Measurements from ENCODE around the gene FZD7.

Gene FZD7

DNA sequence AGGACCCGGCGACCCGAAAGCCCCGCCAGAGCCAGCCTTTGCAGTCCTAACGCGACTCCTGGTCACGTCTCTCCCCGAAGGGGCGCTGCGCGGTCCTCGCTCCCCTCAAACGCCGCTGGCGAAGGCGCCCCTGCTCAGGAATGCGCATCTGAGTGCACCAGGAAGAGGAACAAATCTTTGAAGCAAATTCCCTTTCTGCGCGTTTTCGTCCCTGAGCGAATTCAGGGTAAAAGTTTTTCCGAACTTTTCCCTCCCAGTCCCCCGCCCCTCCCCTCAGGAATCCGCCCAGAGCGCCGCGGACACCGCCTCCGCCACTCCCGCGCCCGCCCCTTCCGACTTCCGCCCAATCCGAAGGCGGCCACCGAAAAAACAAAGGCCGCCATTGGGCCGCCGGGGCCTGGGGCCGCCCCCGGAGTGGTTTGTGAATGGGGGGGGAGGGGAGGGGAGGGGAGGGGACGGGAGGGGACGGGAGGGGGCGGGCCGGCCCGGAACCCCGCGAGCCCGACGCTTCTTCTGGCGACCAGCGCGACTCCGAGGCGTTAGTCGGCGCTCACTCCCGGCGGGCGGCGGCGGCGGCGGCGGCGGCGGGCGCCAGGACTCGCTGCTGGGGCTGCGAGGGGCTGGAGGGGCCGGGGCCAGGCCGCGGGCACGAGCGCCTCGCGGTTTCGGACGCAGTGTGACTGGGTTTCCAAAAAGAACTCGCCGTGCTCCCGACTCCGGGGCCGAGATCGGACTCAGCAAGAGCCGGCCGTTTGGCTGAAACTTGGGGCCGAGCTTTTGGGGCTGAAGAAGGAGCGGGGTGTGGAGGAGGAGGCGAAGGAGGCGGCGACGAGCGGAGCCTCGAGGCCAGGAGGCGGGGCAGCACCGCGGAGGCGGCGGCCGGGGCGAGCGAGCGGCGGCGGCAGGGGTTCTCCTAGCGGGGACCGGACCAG lies at the start of gene FZD7:
Gene FZD7, plus strand, starts transcription at position 539 of the 932 bp plus-strand sequence. CDS start 793 bp downstream, outside the sequence.
- DNase-seq, result peak; percentile 94

DNA sequence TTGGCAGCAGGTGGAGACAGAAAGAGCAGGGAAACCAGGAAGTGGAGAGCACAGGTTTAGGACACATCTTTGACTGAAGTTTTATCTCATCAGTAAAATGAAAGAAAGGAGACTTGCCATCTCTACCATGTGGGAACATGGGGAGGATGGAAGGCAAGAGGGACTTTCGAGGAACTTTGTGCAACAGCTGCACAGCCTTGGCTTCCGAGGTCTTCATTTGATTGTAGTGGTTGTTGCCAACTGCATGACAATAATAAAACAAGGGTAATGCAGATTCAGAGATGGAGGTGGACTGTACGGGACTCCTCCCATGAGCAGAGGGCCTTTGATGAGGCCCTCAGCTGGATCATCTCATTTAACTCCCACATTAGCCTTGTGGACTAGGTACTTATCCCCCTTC lies 49.3 kb upstream of the FZD7 start:
- no peak for DNase-seq

DNA sequence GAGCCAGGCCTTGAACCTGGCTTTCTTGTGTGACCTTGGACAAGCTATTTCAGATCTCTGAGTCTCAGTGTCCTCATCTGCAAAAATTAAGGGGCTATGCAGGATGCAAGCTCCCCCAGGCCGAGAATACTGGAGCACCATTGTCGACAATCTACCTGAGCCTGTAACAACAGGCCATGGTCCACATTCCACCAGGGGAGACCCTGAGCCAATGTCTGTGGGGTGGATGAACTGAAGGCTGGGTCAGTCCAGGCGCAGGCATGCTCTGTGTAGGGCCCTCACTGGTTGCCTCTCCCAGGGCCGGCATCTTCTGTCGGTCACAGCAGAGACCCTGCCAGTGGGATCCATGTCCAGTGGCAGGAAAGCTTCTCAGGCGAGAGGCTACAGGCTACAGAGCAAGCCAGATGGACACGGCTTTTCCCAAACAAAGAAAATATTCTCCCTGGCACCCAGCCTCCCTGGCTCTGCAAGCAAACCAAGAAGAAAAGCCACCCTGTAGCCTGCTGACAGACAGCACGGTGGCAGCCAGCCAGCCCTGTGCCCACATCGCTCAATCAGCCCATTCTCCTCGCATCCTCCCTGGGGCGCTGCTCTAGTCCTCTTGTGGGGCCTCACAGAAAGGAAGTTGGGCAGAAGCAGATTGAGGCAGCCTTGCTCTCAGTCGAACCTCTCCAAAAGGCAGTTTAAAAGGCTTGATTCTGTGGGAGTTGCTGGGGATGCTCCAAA lies 48.7 kb upstream of the FZD7 start:
- no peak for DNase-seq

DNA sequence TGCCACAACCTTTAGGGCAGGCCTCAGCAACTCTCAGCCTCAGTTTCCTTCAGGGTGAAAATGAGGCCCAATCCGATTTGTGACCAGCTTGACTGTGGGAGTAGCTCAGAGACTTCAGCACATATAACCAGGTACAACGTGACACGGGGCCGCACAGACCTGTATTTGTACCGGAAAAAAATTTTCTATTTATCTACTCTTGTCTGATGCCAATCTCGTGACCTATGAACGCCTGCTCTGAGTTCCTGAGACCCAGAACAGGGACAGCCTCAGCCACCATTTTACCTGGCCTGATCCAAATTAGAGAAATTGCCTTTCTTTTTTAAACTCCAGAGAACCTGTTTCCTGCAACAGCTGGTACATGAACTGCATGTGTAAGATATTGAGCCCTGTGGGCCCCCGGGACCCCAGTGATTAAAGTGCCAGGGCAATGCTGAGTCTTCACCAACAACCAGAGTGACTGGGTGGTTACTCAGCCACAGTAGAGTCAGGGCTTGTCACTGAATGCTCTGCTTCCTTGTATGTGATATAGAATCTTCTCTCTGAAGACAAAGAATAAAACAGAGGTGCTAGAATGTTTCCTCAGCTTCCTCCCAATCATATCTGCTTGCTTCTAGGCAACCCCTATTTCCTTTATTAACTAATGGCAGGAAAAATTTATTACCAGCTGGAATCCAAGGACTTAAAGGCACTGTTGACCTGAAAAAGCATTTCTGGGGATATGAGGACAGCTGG lies 47.8 kb upstream of the FZD7 start:
- no peak for DNase-seq

DNA sequence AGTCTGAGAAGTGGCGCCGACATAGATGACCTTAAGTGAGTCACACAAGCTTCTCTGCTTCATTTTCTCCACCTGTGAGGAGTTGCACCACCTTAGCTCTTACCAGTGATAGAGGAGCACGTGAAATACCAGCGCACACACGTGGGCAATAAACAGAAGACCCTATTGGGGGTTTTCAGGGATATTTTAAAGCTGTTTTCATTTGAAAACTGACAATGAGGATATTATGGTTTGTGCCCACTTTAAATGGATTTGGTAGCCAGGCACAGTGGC lies 47.3 kb upstream of the FZD7 start:
- DNase-seq, result no peak

DNA sequence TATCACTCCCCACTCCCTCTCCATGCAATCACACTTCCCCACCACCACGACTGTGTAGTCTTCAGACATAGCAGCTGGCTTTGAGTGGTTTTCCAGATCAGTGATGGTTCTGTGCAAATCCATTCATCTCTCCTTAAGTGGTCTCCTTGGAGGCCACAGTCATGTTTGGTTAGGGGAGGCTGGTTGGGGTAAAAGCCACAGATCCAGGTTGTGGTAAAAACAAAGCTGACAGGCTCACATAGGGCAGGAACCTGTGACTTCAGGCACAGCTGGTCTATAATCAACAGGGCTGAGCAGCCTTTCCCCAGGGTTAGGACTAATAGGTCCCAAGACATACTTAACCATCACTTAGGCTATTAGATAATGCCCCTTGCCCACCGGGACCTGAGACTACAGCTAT lies 46.2 kb upstream of the FZD7 start:
- DNase-seq, result no peak

DNA sequence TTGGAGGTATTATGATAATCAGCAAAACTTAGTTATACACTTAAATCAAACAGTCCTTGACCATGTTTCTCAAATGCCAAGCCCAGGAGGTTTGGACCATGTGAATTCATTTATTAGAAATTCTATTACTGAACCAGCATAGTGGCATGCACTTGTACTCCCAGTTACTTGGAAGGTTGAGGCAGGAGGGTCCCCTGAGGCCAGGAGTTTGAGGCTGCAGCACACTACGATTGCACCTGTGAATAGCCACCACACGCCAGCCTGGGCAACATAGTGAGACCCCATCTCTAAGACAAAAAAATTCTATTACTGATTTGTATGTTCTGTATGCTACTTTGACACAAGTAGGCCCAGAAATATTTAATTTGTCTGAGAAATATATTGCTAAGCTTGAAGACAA lies 43.6 kb upstream of the FZD7 start:
- DNase-seq, result no peak

DNA sequence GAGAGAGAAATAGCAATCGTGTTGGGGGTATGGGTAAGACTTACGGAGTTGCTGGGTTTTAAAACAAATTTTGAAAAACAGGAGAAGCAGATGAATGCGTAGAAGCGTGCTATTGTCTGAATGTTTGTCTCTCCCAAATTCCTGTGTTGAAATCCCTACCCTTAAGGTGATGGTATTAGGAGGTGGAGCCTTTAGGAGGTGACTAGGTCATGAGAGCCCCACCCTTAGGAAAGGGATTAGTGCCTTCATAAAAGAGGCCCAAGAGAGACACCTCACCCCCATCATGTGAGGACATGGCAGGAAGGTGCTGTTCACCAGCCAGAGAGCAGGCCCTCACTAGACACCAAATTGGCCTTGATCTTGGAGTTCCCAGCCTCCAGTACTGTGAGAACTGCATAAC lies 40.7 kb upstream of the FZD7 start:
- DNase-seq, result no peak

DNA sequence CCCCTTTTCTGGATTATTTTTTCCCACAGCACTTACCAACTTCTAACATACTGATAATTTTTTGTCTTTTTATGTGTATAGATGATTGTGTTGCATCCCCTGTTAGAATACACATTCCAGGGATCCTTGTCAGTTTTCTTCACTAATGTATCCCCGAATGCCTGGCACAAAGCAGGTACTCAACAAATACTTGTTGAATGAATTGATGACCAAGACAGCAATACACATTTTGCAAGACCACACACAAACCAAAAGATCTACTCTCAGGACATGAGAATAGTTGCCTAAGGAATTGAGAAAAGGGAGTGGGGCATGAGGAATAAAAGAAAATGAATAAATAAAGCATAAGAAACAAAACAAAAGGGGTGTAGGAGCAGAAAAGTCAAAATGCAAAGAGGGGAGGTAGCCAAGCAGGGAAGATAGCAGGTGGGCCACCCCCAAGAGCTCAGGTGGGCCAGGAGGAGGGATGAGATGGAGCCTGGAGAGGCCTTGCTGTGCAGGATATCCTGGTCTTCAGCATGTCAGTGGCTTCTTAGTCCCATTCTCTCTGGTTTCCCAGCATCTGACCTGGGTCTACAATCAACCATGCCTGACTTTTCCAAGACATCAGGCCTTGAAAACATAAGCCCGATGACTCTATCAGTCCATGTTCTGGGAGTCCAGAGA lies 38.5 kb upstream of the FZD7 start:
- no peak for DNase-seq

DNA sequence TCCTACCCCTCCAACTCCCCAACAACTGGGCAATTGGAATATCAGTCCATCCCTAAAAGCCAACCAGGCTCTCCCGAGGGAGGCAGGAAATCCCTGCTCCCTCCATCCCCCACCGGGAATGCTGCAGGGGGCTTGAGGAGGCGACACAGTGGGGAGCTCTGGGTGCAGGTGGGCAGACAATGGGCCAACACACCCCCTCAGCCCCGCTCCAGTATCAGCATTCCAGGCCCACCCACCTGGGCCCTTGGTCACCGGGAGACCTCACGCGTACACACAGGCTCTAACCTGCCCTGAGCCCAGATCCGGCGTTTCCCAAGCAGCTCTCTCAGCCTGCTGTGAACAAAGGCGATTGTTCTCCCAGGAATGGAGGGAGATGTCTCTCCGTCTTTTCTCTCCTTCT lies 37.6 kb upstream of the FZD7 start:
- no peak for DNase-seq

DNA sequence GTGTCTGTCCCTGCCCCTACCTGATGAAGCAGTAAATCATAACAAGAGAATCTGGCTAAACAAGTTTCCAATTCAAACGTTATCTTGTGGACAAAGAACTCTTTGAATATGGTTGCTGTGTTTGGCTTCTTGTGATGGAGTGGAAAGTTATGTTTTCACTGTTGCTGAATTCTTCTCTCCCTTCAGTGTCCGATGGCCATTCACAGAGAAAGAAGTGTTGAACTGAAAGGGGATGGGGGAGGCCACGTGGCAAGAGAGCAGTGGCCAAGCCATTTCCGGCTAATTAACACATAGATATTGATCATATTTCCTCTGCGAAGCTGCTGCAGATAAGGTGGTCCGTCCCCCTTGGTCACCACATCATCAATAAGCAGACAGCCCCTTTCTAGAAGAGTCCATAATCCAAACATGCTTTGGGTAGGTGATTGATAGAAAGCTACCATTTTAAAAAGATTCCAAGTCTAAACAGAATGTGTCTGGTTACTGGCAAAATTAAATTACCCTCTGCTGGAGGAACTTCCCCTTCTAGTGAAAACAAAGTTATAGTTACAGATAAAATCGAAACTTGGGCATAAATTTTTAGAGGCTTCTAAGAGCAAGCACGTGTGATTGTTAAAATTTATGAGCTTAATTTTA lies 36.9 kb upstream of the FZD7 start:
- peak; percentile 19 for DNase-seq

DNA sequence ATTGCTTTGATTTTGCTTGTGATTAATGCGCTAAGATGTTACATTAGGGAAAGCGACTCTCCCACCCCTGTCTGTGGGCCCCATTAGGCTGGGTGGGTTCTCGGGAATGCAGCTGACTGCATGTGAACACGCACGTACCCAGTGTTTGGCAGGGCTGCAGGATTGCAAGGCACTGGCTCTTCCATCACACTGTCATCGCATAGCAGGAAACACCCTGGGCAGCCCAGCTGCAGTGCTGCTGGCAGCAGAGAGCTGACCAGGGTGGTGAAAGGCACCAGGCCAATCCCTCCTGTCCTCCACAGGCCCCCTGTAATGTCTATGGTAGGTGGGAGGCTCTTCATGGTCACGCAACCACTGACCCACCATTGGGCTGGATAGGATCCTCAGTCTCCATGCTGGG lies 34.4 kb upstream of the FZD7 start:
- no peak for DNase-seq

DNA sequence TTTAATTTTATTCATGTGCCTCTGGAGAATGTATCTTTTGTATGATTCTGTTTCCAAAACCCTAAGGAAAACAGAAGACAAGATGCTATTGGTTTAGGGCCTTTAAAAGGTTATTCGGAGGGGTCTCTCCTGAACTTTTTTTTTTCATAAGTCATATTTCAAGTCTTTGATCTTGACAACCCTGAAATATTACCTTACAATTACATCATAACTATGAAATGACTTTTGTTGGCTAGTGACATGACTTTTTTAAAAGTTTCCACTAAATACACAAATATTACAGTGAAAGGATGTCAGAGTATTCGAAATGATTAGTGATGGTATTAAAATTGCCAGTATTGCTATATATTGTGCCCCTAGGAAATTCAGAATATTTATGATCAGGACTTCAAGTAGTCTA lies 31.8 kb upstream of the FZD7 start:
- no peak for DNase-seq

DNA sequence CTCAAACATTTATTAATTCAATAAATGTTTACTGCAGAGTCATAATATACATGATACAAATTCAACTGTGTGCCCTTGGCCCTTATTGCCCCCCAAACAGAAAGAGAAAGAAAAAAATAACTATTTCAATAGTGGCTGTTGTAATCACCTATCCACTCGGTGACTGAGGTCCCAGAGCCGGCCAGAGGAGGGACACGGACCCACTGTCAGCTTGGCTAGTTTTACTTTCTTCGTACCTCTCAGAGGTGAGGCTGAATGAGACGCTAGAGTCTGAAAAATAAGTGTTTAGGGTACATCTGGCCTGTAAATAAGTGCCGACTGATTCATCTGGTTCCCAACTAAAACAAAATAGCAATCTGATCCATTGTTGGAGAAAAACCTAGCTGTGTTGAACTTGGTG lies 31.3 kb upstream of the FZD7 start:
- DNase-seq, result no peak

DNA sequence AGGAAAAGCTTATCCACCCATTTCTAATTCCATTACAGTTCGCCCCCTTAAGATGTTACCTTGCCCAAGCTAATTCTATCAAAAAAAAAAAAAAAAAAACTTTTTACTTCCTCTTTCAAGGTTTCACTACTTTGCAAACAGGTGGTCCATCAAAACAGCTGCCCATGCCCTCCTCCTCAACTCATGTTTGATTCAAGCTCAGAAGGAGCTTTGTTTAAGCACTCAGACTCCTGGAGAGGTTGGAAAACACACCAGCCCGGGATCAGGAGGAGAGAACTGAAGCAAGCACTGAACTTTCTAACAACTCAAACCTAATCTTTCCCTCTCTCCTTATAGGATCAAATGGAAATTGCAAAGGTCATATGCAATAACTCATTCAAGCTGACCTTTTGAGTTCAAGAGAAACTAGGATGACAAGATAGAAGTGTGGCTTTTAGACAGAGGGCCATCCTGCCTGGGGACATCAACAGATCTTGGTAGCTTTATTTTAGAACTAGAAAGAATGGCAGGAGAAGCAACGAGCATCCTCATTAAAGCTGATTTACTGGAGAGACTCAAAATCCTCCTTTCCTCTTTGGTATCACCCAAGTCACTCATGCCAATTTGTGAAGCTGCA lies 28.3 kb upstream of the FZD7 start:
- DNase-seq, result peak; percentile 36

DNA sequence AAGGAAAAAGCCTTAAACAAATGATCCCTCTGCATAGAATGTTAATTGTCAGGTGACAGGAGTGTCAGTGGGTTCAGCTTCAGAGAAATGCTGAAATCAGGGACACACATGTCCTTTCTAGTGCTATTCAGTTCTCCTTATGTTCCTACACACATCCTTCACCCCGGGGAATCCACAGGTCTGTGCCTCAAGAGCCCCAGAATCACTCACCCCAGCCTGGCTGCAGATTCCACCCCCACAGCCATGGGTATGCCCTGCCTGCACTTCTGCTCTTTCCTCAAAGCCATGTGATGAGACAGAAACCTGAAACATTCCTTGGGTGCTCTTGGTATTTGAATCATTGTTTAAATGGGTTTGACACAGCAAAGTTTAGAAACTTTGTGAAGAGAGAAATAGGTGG lies 27.4 kb upstream of the FZD7 start:
- DNase-seq, result no peak

DNA sequence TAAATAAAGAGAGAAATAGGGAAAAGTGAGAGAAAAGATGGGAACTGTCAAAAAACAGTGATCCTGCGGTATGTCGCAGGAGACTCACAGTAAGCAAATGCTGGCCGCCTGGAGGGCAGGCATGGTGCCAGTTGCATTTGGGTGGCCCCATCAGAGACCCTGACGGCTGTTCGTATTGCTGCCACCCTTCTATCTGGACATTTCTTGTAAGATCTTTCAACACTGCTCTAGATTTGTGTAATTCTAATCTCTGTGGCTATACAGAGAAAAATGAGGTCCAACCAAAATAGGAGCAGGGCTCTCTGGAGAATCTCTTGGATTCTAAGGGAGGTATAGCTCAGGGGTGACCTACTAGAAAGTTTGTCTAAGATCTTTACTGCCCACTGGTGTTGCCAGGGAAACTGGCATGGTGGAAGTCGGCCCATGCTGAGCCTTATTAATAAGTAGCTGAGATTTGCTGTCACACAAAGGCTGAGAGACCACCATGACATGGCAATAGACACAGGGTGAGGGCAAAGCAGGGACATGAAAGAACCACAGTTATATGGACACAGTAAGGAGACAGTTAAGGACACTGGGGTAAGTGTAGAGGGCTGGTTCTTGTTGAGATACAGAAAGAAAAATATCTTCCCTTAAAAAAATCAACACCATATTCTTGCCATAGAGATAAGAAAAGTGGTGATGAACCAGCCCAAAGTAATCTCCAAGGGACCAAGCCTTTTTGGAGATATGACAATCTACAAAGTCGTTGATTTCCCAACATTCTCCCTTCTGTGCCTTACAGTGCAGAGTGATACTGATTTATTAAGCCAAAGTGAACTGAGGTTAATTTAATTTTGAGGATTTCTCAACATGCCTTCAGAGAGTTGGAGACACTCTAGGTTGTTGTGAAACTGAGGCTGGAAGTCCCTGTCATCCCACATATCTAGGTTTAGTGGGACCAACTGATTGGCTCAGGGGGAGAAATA lies 26.4 kb upstream of the FZD7 start:
- DNase-seq, result no peak

DNA sequence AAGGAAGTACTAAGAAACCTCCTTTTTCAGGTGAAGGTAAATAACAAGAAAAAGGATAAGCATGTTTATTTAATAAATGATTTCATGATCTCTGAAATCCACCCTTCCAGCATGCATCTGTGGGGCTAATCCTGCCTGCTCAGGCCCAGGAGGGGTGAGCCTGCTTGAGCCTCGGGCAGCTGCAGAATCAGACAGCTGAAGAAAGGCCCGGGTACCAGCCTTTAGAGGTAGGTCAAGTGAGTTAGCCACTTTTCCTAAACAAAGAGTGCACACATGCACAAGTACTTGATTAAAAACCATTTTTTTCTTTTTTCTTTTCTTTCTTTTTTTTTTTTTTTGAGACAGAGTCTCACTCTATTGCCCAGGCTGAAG lies 25.7 kb upstream of the FZD7 start:
- no peak for DNase-seq

DNA sequence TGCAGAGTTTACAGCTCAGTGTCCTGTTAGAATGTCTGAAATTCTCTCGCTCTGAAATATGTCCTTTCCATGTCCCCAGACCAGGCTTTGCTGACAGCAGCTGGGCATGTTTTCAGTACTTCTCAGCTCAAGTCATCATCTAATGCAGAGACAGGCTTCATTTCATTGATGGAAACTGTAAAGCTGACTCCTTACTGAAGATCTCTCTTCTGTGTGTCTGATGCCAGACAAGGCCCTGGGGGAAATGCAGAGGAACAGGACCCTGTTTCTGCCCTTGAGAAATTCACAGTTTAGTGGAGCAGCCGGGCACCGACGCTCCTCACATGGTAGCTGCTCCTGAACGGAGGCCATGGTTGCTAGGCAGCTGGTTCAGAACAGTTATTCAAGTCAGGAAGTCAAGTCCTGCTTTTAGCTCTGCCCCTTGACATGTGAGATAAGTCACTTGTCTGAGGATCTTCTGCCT lies 24.6 kb upstream of the FZD7 start:
- DNase-seq, result no peak

DNA sequence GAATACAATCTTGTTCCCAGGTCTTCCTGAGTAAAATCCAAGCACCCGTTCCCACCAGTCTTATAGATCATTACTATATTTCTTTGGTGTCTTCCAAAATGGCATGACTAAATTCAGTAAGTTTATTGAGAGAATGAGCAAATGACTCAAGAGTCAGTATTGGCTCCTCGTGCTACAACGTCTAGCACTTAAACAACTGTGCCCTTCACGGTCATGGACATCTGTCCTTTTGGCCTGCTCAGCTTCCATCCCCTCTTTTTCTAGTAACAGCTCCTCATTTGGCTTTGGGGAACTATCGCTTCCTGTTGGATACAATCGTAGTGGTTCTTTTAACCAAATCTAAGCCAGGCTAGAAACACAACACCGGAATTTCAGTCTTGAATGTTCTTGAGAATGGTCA lies 24.1 kb upstream of the FZD7 start:
- DNase-seq, result no peak

DNA sequence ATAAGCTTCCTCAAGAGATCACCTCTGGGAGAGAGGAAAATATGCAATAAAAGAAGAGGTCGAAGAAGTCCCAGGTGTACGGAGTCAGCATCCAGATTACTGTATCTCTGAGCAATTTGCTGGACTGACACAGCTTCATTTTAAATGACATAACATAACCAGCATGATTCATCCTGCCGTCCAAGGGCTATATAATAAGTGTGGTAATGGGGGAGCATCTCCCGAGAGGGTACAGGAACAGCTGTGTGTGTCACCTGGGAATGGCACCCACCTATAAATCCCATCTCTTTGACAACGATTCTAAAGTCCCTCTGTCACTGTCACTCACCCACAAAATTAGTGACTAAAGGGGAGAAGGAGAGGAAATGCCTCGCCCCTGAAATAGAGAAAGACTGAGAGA lies 19.3 kb upstream of the FZD7 start:
- DNase-seq, result no peak

All from DMS53 (cell line).